ENCODE data around the gene EPB41. TPM values are rescaled to one million over a fixed set of nuclear protein-coding genes. Genes with fewer than 3 reads are reported as not detected.
"Not testable (repeated sequence)": the region's sequence is repeated elsewhere in the genome, so short reads cannot be mapped to it uniquely, and the experiment has no call there.

Gene EPB41
- polyA plus RNA-seq, 3 donors from 2014 or later: 39.7 to 88.9 (median 59.4) TPM

- DNase-seq: no peak
- H3K4me1 Mint-ChIP-seq: no peaks in the 10 kb centered on the region
- H3K9me3 Mint-ChIP-seq: no peaks in the 10 kb centered on the region
- H3K36me3 Mint-ChIP-seq: peaks cover 26 to 41% (median 29%) of the 10 kb centered on the region in 3 donors
- H3K27me3 Mint-ChIP-seq (ENCODE audit: low read depth in 3 of 3): peaks cover 0 to 4% (median 3%) of the 10 kb centered on the region in 3 donors
- H3K27ac Mint-ChIP-seq: no peak overlapping the region
- no peak overlapping the region for H3K4me3 Mint-ChIP-seq
These were observed 229.8 kb downstream of the EPB41 start for GRCh38 chr1:29144178-29144577.

- DNase-seq: no peak
- Mint-ChIP-seq H3K4me3 (no peak overlapping the region), H3K9me3 (no peaks in the 10 kb centered on the region), H3K36me3 (peaks cover 33 to 56% (median 33%) of the 10 kb centered on the region in 3 donors), H3K27ac (peak overlapping the region in 5 of 6 donors; percentile 7 to 42 (median 27)), H3K27me3 (ENCODE audit: low read depth in 3 of 3) (peaks cover 0 to 4% (median 3%) of the 10 kb centered on the region in 3 donors), H3K4me1 (no peaks in the 10 kb centered on the region)
These were observed 231.5 kb downstream of the EPB41 start for GRCh38 chr1:29145739-29146437.

- H3K36me3 Mint-ChIP-seq: peaks cover 26 to 67% (median 50%) of the 10 kb centered on the region in 3 donors
- no peak for DNase-seq
- H3K27ac Mint-ChIP-seq: peak overlapping the region in 1 of 6 donors; percentile 76
- H3K4me3 Mint-ChIP-seq: no peak overlapping the region
- no peaks in the 10 kb centered on the region for H3K9me3 Mint-ChIP-seq
- peaks cover 0 to 4% (median 3%) of the 10 kb centered on the region in 3 donors for H3K27me3 Mint-ChIP-seq (ENCODE audit: low read depth in 3 of 3)
- H3K4me1 Mint-ChIP-seq: no peaks in the 10 kb centered on the region
These were observed 234.5 kb downstream of the EPB41 start for GRCh38 chr1:29148656-29149491.

GRCh38 chr1:29150346-29150745, 236.0 kb downstream of the EPB41 start:
- H3K27ac Mint-ChIP-seq; H3K9me3 Mint-ChIP-seq; H3K4me3 Mint-ChIP-seq; H3K27me3 Mint-ChIP-seq (ENCODE audit: low read depth in 3 of 3); DNase-seq; H3K4me1 Mint-ChIP-seq: not testable (repeated sequence)
- peaks cover 27 to 71% (median 53%) of the 10 kb centered on the region in 3 donors for H3K36me3 Mint-ChIP-seq

GRCh38 chr1:29152046-29152805, 237.9 kb downstream of the EPB41 start:
- no peak overlapping the region for H3K4me3 Mint-ChIP-seq
- H3K9me3 Mint-ChIP-seq: no peaks in the 10 kb centered on the region
- peak overlapping the region in 1 of 6 donors; percentile 31 for H3K27ac Mint-ChIP-seq
- DNase-seq: no peak
- H3K4me1 Mint-ChIP-seq: peaks cover 0 to 7% of the 10 kb centered on the region in 2 donors
- H3K27me3 Mint-ChIP-seq (ENCODE audit: low read depth in 3 of 3): peaks cover 0 to 4% (median 1%) of the 10 kb centered on the region in 3 donors
- H3K36me3 Mint-ChIP-seq: peaks cover 26 to 66% (median 49%) of the 10 kb centered on the region in 3 donors

GRCh38 chr1:29156543-29157268, 242.3 kb downstream of the EPB41 start:
- Mint-ChIP-seq H3K4me3 (no peak overlapping the region), H3K27me3 (ENCODE audit: low read depth in 3 of 3) (no peaks in the 10 kb centered on the region), H3K36me3 (peaks cover 11 to 42% (median 24%) of the 10 kb centered on the region in 3 donors), H3K9me3 (no peaks in the 10 kb centered on the region), H3K4me1 (peaks cover 15 to 35% of the 10 kb centered on the region in 2 donors), H3K27ac (peak overlapping the region in 1 of 6 donors; percentile 75)
- DNase-seq: no peak

GRCh38 chr1:29157269-29157601, 242.9 kb downstream of the EPB41 start:
- no peaks in the 10 kb centered on the region for H3K27me3 Mint-ChIP-seq (ENCODE audit: low read depth in 3 of 3)
- H3K27ac Mint-ChIP-seq: no peak overlapping the region
- DNase-seq: no peak
- peaks cover 20 to 40% of the 10 kb centered on the region in 2 donors for H3K4me1 Mint-ChIP-seq
- peaks cover 11 to 36% (median 18%) of the 10 kb centered on the region in 3 donors for H3K36me3 Mint-ChIP-seq
- no peaks in the 10 kb centered on the region for H3K9me3 Mint-ChIP-seq
- no peak overlapping the region for H3K4me3 Mint-ChIP-seq

GRCh38 chr1:29159773-29160172, 245.4 kb downstream of the EPB41 start:
- H3K9me3 Mint-ChIP-seq: no peaks in the 10 kb centered on the region
- no peaks in the 10 kb centered on the region for H3K27me3 Mint-ChIP-seq (ENCODE audit: low read depth in 3 of 3)
- no peak for DNase-seq
- H3K4me1 Mint-ChIP-seq: peaks cover 43 to 65% of the 10 kb centered on the region in 2 donors
- H3K4me3 Mint-ChIP-seq: peak overlapping the region in 1 of 5 donors; percentile 25
- peaks cover 8 to 27% (median 10%) of the 10 kb centered on the region in 3 donors for H3K36me3 Mint-ChIP-seq
- peak overlapping the region in 3 of 6 donors; percentile 40 to 58 (median 45) for H3K27ac Mint-ChIP-seq

- H3K36me3 Mint-ChIP-seq: peaks cover 0 to 23% (median under 1%) of the 10 kb centered on the region in 3 donors
- no peaks in the 10 kb centered on the region for H3K27me3 Mint-ChIP-seq (ENCODE audit: low read depth in 3 of 3)
- H3K4me3 Mint-ChIP-seq: peak overlapping the region in 2 of 5 donors; percentile 24 to 38
- H3K27ac Mint-ChIP-seq: peak overlapping the region in 4 of 6 donors; percentile 17 to 49 (median 30)
- DNase-seq: peak in 1 of 3 donors; percentile 6
- no peaks in the 10 kb centered on the region for H3K9me3 Mint-ChIP-seq
- peaks cover 57 to 81% of the 10 kb centered on the region in 2 donors for H3K4me1 Mint-ChIP-seq
These were observed 247.7 kb downstream of the EPB41 start for GRCh38 chr1:29162025-29162424.

- Mint-ChIP-seq H3K9me3 (no peaks in the 10 kb centered on the region), H3K27ac (peak overlapping the region in 2 of 6 donors; percentile 34 to 62), H3K27me3 (ENCODE audit: low read depth in 3 of 3) (no peaks in the 10 kb centered on the region), H3K36me3 (peaks cover 0 to 19% (median 0%) of the 10 kb centered on the region in 3 donors), H3K4me1 (peaks cover 59 to 84% of the 10 kb centered on the region in 2 donors), H3K4me3 (peak overlapping the region in 1 of 5 donors; percentile 18)
- DNase-seq: no peak
These were observed 248.2 kb downstream of the EPB41 start for GRCh38 chr1:29162476-29163138.

- H3K4me1 Mint-ChIP-seq: peaks cover 73 to 94% of the 10 kb centered on the region in 2 donors
- H3K36me3 Mint-ChIP-seq: peaks cover 0 to 10% (median 0%) of the 10 kb centered on the region in 3 donors
These were observed 250.2 kb downstream of the EPB41 start for GRCh38 chr1:29164588-29164987.

GRCh38 chr1:29166291-29166878, 252.0 kb downstream of the EPB41 start:
- Mint-ChIP-seq H3K27me3 (ENCODE audit: low read depth in 3 of 3) (no peaks in the 10 kb centered on the region), H3K9me3 (no peaks in the 10 kb centered on the region), H3K4me3 (no peak overlapping the region), H3K27ac (peak overlapping the region in 4 of 6 donors; percentile 19 to 40 (median 32)), H3K4me1 (peaks cover 78 to 94% of the 10 kb centered on the region in 2 donors), H3K36me3 (peaks cover 0 to 6% (median 0%) of the 10 kb centered on the region in 3 donors)
- DNase-seq: no peak

More at GRCh38 chr1:29164588-29164987, 250.2 kb downstream of the EPB41 start:
- DNase-seq: no peak
- Mint-ChIP-seq H3K27ac (peak overlapping the region in 4 of 6 donors; percentile 44 to 59 (median 53)), H3K4me3 (no peak overlapping the region), H3K27me3 (ENCODE audit: low read depth in 3 of 3) (no peaks in the 10 kb centered on the region), H3K9me3 (no peaks in the 10 kb centered on the region)
